Right atrium auricular region (tissue), 2 donors: ENCODE measurements around the gene OR9Q1. TPM values are rescaled to one million over a fixed set of nuclear protein-coding genes. Genes with fewer than 3 reads are reported as not detected.
"Not testable (repeated sequence)": the region's sequence is repeated elsewhere in the genome, so short reads cannot be mapped to it uniquely, and the experiment has no call there.

Source experiments
- DNase-seq: peaks from one replicate; pipeline ENCODE4 v3.0.0-alpha.2; 2019; ENCODE audit warnings: low spot score
- H3K27ac ChIP-seq, 2 donors: fragments of 200-600 bp; sonication (generic); 1 replicate in 1 of 2; 2 replicates in 1 of 2; pipeline ENCODE4 v1.5.1; 2016 to 2019
- H3K27me3 ChIP-seq, 2 donors: fragments of 200-600 bp; sonication (generic); one replicate each; pipeline versions ENCODE4 v1.5.1 to v1.6.0; 2017 to 2019
- H3K36me3 ChIP-seq: fragments of 200-600 bp; sonication (generic); one replicate; pipeline ENCODE4 v1.5.1; 2016
- H3K4me1 ChIP-seq, 2 donors: fragments of 200-600 bp; sonication (generic); one replicate each; pipeline versions ENCODE4 v1.5.1 to v1.6.0; 2017 to 2019
- H3K4me3 ChIP-seq, 2 donors: fragments of 200-600 bp; sonication (generic); 1 replicate in 1 of 2; 2 replicates in 1 of 2; pipeline ENCODE4 v1.5.1; 2017 to 2019; ENCODE audit warnings: mild to moderate bottlenecking in 1 of 2, moderate library complexity in 1 of 2
- H3K9me3 ChIP-seq, 2 donors: fragments of 200-600 bp; sonication (generic); one replicate each; pipeline ENCODE4 v1.5.1; 2019
- total RNA-seq, 2 donors: library from RNA; depleted of rRNA; stranded (reverse); fragments of >200 nt; gene quantifications; one replicate each; pipeline ENCODE4 v1.1.0, GENCODE V29; 2016
- TF ChIP-seq, protein P1 (sequence below), 2 donors: fragments of 200-600 bp; sonication (generic); IDR thresholded peaks; one replicate each; pipeline ENCODE4 v1.5.1; 2019; ENCODE audit warnings: antibody characterized with exemption in 2 of 2

The OR9Q1 gene
- total RNA-seq, 2 donors from 2014 or later = not detected

DNA sequence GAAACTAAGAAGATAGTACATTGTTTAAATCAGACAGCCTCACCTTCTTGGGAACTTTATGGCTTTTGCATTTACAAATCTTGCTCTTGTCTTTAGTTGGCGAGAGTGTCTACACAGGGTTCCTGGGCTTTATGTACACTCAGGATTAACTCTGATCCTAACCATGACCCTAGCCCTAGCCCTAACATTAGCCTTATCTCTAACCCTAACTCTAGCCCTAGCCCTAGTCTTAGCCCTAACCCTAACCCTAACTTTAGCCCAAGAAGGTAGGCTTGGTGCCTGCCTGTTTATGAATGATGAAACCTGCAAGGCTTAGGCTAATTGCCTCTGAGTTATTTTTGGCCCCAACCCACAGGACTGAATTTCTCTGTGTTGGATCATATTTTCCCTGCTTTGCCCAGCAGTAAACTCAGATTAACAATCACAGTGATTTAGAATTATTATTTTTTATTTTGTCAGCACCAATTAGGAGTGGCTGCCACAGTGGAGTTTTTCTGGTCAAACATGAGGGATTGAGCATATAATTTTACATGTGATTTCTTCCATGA is 44.1 kb upstream of the OR9Q1 start:
- TF ChIP-seq, protein P1, sequence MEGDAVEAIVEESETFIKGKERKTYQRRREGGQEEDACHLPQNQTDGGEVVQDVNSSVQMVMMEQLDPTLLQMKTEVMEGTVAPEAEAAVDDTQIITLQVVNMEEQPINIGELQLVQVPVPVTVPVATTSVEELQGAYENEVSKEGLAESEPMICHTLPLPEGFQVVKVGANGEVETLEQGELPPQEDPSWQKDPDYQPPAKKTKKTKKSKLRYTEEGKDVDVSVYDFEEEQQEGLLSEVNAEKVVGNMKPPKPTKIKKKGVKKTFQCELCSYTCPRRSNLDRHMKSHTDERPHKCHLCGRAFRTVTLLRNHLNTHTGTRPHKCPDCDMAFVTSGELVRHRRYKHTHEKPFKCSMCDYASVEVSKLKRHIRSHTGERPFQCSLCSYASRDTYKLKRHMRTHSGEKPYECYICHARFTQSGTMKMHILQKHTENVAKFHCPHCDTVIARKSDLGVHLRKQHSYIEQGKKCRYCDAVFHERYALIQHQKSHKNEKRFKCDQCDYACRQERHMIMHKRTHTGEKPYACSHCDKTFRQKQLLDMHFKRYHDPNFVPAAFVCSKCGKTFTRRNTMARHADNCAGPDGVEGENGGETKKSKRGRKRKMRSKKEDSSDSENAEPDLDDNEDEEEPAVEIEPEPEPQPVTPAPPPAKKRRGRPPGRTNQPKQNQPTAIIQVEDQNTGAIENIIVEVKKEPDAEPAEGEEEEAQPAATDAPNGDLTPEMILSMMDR (IDR thresholded peaks at IDR 0.05) = no peak
- no peaks in the 10 kb centered on the region for H3K4me1 ChIP-seq
- H3K4me3 ChIP-seq = no peak overlapping the region

DNA sequence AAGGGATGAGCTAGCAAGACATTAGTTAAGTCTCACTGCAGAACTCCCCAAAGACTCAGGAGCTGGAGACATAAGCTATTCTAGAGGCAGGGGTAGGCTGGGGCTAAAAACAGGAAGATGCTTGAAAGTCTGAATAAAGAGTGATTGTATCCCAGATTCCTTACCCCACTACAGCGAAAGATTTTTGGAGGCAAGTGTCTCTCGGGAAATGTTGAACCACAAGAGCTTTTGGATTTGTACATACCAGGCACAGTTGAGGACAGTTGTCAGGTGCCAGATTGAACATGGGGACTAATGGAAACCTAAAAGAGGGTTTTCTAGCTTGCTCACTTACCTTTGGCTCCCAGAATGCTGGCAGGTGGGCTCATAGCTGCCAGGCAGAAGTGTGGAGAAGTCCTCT is 43.5 kb upstream of the OR9Q1 start:
- TF ChIP-seq, protein P1 (IDR thresholded peaks at IDR 0.05) = no peak
- H3K4me1 ChIP-seq = no peaks in the 10 kb centered on the region
- no peaks in the 10 kb centered on the region for H3K27me3 ChIP-seq
- no peaks in the 10 kb centered on the region for H3K36me3 ChIP-seq
- no peak for DNase-seq
- no peak overlapping the region for H3K27ac ChIP-seq
- no peak overlapping the region for H3K4me3 ChIP-seq
- H3K9me3 ChIP-seq = no peaks in the 10 kb centered on the region

More for the DNA sequence above, 44.1 kb upstream of the OR9Q1 start:
- Histone ChIP-seq H3K27me3 (no peaks in the 10 kb centered on the region), H3K9me3 (no peaks in the 10 kb centered on the region), H3K36me3 (no peaks in the 10 kb centered on the region), H3K27ac (no peak overlapping the region)
- no peak for DNase-seq

DNA sequence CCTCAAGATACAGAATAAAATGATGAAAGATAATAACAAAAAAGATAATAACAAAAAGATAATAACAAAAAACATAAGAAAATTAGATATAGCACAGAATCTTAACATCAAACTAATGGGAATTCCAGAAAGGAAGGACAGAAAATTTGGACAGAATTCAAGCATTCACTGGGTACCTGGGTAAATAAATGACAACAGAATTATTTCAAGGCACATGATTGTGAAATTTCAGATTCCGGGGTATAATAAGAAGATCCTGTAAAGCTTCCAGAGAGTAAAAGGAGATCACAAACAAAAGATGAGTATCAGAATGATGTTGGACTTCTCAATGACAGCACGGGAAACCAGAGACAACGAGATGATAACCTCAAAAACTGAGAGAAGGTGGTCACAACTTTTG is 42.1 kb upstream of the OR9Q1 start:
- Histone ChIP-seq H3K9me3 (no peaks in the 10 kb centered on the region), H3K27me3 (no peaks in the 10 kb centered on the region), H3K36me3 (no peaks in the 10 kb centered on the region), H3K27ac (no peak overlapping the region), H3K4me1 (no peaks in the 10 kb centered on the region), H3K4me3 (no peak overlapping the region)
- TF ChIP-seq, protein P1 (IDR thresholded peaks at IDR 0.05) = no peak
- DNase-seq = no peak

DNA sequence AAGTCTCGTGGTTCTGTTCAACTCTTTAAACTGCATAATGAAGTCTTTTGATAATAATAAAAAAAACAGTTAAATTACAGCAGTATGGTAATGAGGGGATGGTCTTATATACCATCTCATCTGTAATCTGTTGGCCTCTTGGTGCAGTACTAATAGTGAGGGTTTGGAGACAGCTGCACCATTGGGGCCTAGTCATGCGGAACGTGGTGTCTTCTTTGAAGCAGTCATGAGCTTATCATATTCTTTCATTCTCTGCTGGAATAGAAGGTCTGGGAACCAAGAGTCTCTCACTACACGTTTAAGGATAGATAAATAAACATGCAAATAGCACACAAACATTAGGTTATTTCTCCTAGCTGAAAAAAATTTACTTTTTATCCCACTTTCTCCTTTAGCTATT is 40.9 kb upstream of the OR9Q1 start:
- no peaks in the 10 kb centered on the region for H3K27me3 ChIP-seq
- TF ChIP-seq, protein P1 (IDR thresholded peaks at IDR 0.05) = no peak
- no peak for DNase-seq
- peaks cover 0 to 5% of the 10 kb centered on the region in 2 donors for H3K9me3 ChIP-seq
- H3K36me3 ChIP-seq = no peaks in the 10 kb centered on the region
- H3K4me3 ChIP-seq = no peak overlapping the region
- no peaks in the 10 kb centered on the region for H3K4me1 ChIP-seq
- no peak overlapping the region for H3K27ac ChIP-seq

DNA sequence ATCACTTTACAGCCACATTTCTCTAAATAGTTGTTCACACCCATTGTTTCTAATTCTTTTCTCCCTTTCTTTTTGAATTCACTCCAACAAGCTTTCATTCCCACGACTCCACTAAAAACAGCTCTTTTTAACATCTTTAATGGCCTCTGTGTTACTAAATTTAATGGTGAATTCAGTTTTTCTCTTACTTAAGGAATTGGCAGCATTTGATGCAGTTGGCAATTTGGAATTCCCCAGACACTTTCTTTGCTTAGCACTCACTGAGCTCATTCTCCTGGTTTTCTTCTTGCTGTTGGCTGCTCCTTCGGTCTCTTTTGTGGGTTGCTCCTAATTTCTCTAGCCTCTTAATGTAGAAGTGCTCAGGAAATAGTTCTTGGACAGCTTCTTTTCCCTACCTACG is 40.5 kb upstream of the OR9Q1 start:
- TF ChIP-seq, protein P1 (IDR thresholded peaks at IDR 0.05) = no peak
- no peaks in the 10 kb centered on the region for H3K27me3 ChIP-seq

DNA sequence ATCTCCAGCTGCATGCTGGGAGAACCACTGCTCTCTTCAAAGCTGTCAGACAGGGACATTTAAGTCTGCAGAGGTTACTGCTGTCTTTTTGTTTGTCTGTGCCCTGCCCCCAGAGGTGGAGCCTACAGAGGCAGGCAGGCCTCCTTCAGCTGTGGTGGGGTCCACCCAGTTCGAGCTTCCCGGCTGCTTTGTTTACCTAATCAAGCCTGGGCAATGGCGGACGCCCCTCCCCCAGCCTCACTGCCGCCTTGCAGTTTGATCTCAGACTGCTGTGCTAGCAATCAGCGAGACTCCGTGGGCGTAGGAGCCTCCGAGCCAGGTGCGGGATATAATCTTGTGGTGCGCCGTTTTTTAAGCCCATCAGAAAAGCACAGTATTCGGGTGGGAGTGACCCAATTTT is 24.2 kb upstream of the OR9Q1 start:
- H3K4me1 ChIP-seq, H3K27ac ChIP-seq, H3K9me3 ChIP-seq, H3K4me3 ChIP-seq, H3K36me3 ChIP-seq, DNase-seq, H3K27me3 ChIP-seq: not testable (repeated sequence)

More for the DNA sequence above, 40.5 kb upstream of the OR9Q1 start:
- Histone ChIP-seq H3K9me3 (peaks cover 0 to 8% of the 10 kb centered on the region in 2 donors), H3K36me3 (no peaks in the 10 kb centered on the region), H3K27ac (no peak overlapping the region), H3K4me1 (no peaks in the 10 kb centered on the region), H3K4me3 (no peak overlapping the region)
- no peak for DNase-seq

DNA sequence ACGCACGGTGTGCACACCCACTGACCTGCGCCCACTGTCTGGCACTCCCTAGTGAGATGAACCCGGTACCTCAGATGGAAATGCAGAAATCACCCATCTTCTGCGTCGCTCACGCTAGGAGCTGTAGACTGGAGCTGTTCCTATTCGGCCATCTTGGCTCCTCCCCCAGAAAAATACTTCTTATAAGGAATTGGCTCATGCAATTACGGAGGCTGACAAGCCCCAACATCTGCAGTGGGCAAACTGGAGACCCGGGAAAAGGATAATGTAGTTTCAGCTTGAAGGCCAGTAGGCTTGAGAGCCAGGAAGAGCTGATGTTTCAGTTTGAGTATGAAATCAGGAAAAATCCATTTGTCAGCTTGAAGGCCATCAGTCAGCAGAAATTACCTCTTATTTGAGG is 23.7 kb upstream of the OR9Q1 start:
- not testable (repeated sequence) for H3K36me3 ChIP-seq, H3K4me3 ChIP-seq, H3K9me3 ChIP-seq, H3K4me1 ChIP-seq, DNase-seq, H3K27ac ChIP-seq, H3K27me3 ChIP-seq
